Neural progenitor cell (in vitro differentiated cells): Measurements from ENCODE around the gene OR1G1. TPM values are rescaled to one million over a fixed set of nuclear protein-coding genes. Genes with fewer than 3 reads are reported as not detected.

Experiments used
- DNase-seq: peaks from one replicate; pipeline ENCODE4 v3.0.0-alpha.2; 2016; ENCODE audit warnings: low spot score
- H2AFZ ChIP-seq: fragments of 200-600 bp; sonication (generic); replicated peaks from 2 replicates; pipeline ENCODE4 v1.6.1; 2016; ENCODE audit warnings: antibody characterized with exemption
- H3F3A ChIP-seq: fragments of 200-600 bp; sonication (generic); 2 replicates; pipeline ENCODE4 v1.6.1; 2016; ENCODE audit warnings: antibody characterized with exemption, low read depth
- H3K27ac ChIP-seq: fragments of 200-600 bp; sonication (generic); 2 replicates; pipeline ENCODE4 v1.5.1; 2016; ENCODE audit warnings: mild to moderate bottlenecking
- H3K27me3 ChIP-seq: fragments of 200-600 bp; sonication (generic); 2 replicates; pipeline ENCODE4 v1.6.1; 2016; ENCODE audit warnings: mild to moderate bottlenecking, moderate library complexity
- H3K36me3 ChIP-seq: fragments of 200-600 bp; sonication (generic); 2 replicates; pipeline ENCODE4 v1.5.1; 2016
- H3K4me1 ChIP-seq: fragments of 200-600 bp; sonication (generic); 2 replicates; pipeline ENCODE4 v1.6.1; 2016; ENCODE audit warnings: mixed run types
- H3K4me2 ChIP-seq: fragments of 200-600 bp; sonication (generic); 2 replicates; pipeline ENCODE4 v1.6.1; 2016
- H3K4me3 ChIP-seq: fragments of 200-600 bp; sonication (generic); 2 replicates; pipeline ENCODE4 v1.5.1; 2016
- H3K79me2 ChIP-seq: fragments of 200-600 bp; sonication (generic); 2 replicates; pipeline ENCODE4 v1.6.1; 2016; ENCODE audit warnings: low read depth
- H3K9ac ChIP-seq: fragments of 200-600 bp; sonication (generic); 2 replicates; pipeline ENCODE4 v1.6.1; 2016
- H3K9me3 ChIP-seq: fragments of 200-600 bp; sonication (generic); 2 replicates; pipeline ENCODE4 v1.5.1; 2016; ENCODE audit warnings: low read depth
- H4K20me1 ChIP-seq: fragments of 200-600 bp; sonication (generic); 2 replicates; pipeline ENCODE4 v1.6.1; 2016; ENCODE audit warnings: low read depth
- H3K27ac Mint-ChIP-seq: 3 replicates; pipeline ENCODE4 v1.8.0; 2021; ENCODE audit warnings: mixed read lengths
- H3K27me3 Mint-ChIP-seq: 2 replicates; pipeline ENCODE4 v1.8.0; 2022; ENCODE audit warnings: low read depth, mild to moderate bottlenecking, inconsistent platforms, moderate library complexity, mixed read lengths; ENCODE audit not compliant: insufficient read depth
- H3K36me3 Mint-ChIP-seq: 3 replicates; pipeline ENCODE4 v1.8.0; 2021; ENCODE audit warnings: mixed read lengths
- H3K4me1 Mint-ChIP-seq: 3 replicates; pipeline ENCODE4 v1.8.0; 2021; ENCODE audit warnings: mixed read lengths
- H3K4me3 Mint-ChIP-seq: 3 replicates; pipeline ENCODE4 v1.8.0; 2021; ENCODE audit warnings: mild to moderate bottlenecking, moderate library complexity, mixed read lengths
- H3K9me3 Mint-ChIP-seq: 3 replicates; pipeline ENCODE4 v1.8.0; 2020; ENCODE audit warnings: mixed read lengths
- CTCF ChIP-seq: fragments of 200-600 bp; sonication (generic); IDR thresholded peaks from 2 replicates; pipeline ENCODE4 v1.5.1; 2017; ENCODE audit warnings: antibody characterized with exemption, mild to moderate bottlenecking
- EZH2 ChIP-seq: fragments of 200-600 bp; sonication (generic); IDR thresholded peaks from 2 replicates; pipeline ENCODE4 v1.6.1; 2017; ENCODE audit warnings: antibody characterized with exemption, mild to moderate bottlenecking, moderate library complexity
- EZH2phosphoT487 ChIP-seq: fragments of 200-600 bp; sonication (generic); IDR thresholded peaks from 2 replicates; pipeline ENCODE4 v1.6.1; 2017; ENCODE audit warnings: antibody characterized with exemption
- total RNA-seq: library from RNA; depleted of rRNA; stranded (reverse); fragments of >200 nt; gene quantifications from 2 replicates; pipeline ENCODE4 v1.2.3, GENCODE V29; 2015; ENCODE audit warnings: low replicate concordance

OR1G1 gene
- total RNA-seq, 1 donor from 2014 or later, result not detected

DNA sequence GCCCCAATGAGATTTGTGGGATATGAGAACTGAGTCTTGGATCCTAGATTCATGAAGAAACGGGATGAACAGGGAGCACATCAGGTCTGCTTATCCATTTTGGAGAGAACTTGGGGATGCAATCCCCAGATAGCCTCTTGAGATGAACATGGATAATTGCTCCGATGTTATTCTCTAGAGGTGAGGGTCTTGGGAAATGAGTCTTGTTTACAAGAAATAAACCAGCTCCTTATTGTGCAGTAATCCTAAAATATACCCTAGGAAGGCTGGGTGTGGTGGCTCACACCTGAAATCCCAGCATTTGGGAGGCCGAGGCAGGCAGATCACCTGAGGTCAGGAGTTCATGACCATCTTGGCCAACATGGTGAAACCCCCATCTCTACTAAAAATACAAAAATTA is 23.0 kb downstream of the OR1G1 start, which contains the start of gene OR1D2:
TSS of gene OR1D2 (minus strand) at position 101 of the 400 bp plus-strand sequence. CDS start 11,426 bp downstream, outside the sequence.
- no peak for DNase-seq
- H3K4me1 ChIP-seq, result no peaks in the 10 kb centered on the region
- no peaks in the 10 kb centered on the region for H3F3A ChIP-seq
- H3K9ac ChIP-seq, result no peak within 1 kb of the TSS
- no peaks in the 10 kb centered on the region for H3K36me3 ChIP-seq
- H4K20me1 ChIP-seq, result no peaks in the 10 kb centered on the region
- no peak for TF ChIP-seq CTCF
- no peak for TF ChIP-seq EZH2phosphoT487
- no peak for TF ChIP-seq EZH2
- H2AFZ ChIP-seq, result no peak within 1 kb of the TSS
- H3K4me3 Mint-ChIP-seq, result no peak within 1 kb of the TSS
- no peaks in the 10 kb centered on the region for H3K79me2 ChIP-seq
- H3K4me2 ChIP-seq, result no peak within 1 kb of the TSS
- H3K27me3 ChIP-seq, result no peaks in the 10 kb centered on the region
- no peak within 1 kb of the TSS for H3K4me3 ChIP-seq
- no peaks in the 10 kb centered on the region for H3K4me1 Mint-ChIP-seq
- H3K27ac ChIP-seq, result no peak within 1 kb of the TSS
- H3K9me3 Mint-ChIP-seq, result peaks cover 3% of the 10 kb centered on the region
- H3K9me3 ChIP-seq, result peaks cover 8% of the 10 kb centered on the region
- peaks cover 3% of the 10 kb centered on the region for H3K27me3 Mint-ChIP-seq
- no peak within 1 kb of the TSS for H3K27ac Mint-ChIP-seq
- H3K36me3 Mint-ChIP-seq, result no peaks in the 10 kb centered on the region

Other genes starting within 250 kb of the OR1G1 start
- not detected in 2 replicates for gene OR1D5, start 63.9 kb downstream of the OR1G1 start, total RNA-seq
- gene OR1D2, start 23.1 kb downstream of the OR1G1 start, total RNA-seq, result not detected in 2 replicates
- not detected in 2 replicates for gene OR1A2, start 70.0 kb upstream of the OR1G1 start, total RNA-seq
- not detected in 2 replicates for gene OR1A1, start 80.1 kb upstream of the OR1G1 start, total RNA-seq
- gene OR3A1, start 170.8 kb upstream of the OR1G1 start, total RNA-seq, result not detected in 2 replicates